ENCODE data around the gene SLC10A3.
A peak's percentile ranks its signal among the peaks of the same experiment; 100 is the strongest.

Gene SLC10A3

GRCh38 chrX:154490414-154491083 is at the start of gene SLC10A3:
SLC10A3 (minus strand) TSS chrX:154490629; CDS start chrX:154488940, 1,689 bp downstream.
- Histone ChIP-seq H3K36me3 (ENCODE audit: control insufficient read depth, insufficient read depth, low read length) (no peaks in the 10 kb centered on the region), H3K27me3 (ENCODE audit: control insufficient read depth, insufficient read depth, low read length) (no peaks in the 10 kb centered on the region), H3K4me1 (ENCODE audit: control insufficient read depth, insufficient read depth, low read length) (no peaks in the 10 kb centered on the region), H3K27ac (ENCODE audit: low read depth, low read length) (peak within 1 kb of the TSS; percentile 92), H3K4me3 (ENCODE audit: low read length) (peak within 1 kb of the TSS; percentile 79), H3K9ac (ENCODE audit: low read length) (peak within 1 kb of the TSS; percentile 77)

GRCh38 chrX:154539077-154539476 is 48.6 kb upstream of the SLC10A3 start:
- Histone ChIP-seq H3K27ac (ENCODE audit: low read depth, low read length) (no peak overlapping the region), H3K36me3 (ENCODE audit: control insufficient read depth, insufficient read depth, low read length) (no peaks in the 10 kb centered on the region), H3K4me3 (ENCODE audit: low read length) (no peak overlapping the region), H3K27me3 (ENCODE audit: control insufficient read depth, insufficient read depth, low read length) (peaks cover 2% of the 10 kb centered on the region), H3K9ac (ENCODE audit: low read length) (no peak overlapping the region), H3K4me1 (ENCODE audit: control insufficient read depth, insufficient read depth, low read length) (no peaks in the 10 kb centered on the region)

GRCh38 chrX:154535892-154536291 is 45.5 kb upstream of the SLC10A3 start:
- Histone ChIP-seq H3K27me3 (ENCODE audit: control insufficient read depth, insufficient read depth, low read length) (no peaks in the 10 kb centered on the region), H3K4me3 (ENCODE audit: low read length) (no peak overlapping the region), H3K36me3 (ENCODE audit: control insufficient read depth, insufficient read depth, low read length) (peaks cover 3% of the 10 kb centered on the region), H3K27ac (ENCODE audit: low read depth, low read length) (no peak overlapping the region), H3K4me1 (ENCODE audit: control insufficient read depth, insufficient read depth, low read length) (no peaks in the 10 kb centered on the region), H3K9ac (ENCODE audit: low read length) (no peak overlapping the region)

- H3K4me1 ChIP-seq (ENCODE audit: control insufficient read depth, insufficient read depth, low read length), result no peaks in the 10 kb centered on the region
- H3K27ac ChIP-seq (ENCODE audit: low read depth, low read length), result peak overlapping the region; percentile 1
- H3K9ac ChIP-seq (ENCODE audit: low read length), result no peak overlapping the region
- H3K27me3 ChIP-seq (ENCODE audit: control insufficient read depth, insufficient read depth, low read length), result no peaks in the 10 kb centered on the region
- peaks cover 3% of the 10 kb centered on the region for H3K36me3 ChIP-seq (ENCODE audit: control insufficient read depth, insufficient read depth, low read length)
- no peak overlapping the region for H3K4me3 ChIP-seq (ENCODE audit: low read length)
Observed at GRCh38 chrX:154534526-154535322, 44.3 kb upstream of the SLC10A3 start.

GRCh38 chrX:154532690-154533089 is 42.3 kb upstream of the SLC10A3 start:
- H3K9ac ChIP-seq (ENCODE audit: low read length), result no peak overlapping the region
- no peaks in the 10 kb centered on the region for H3K4me1 ChIP-seq (ENCODE audit: control insufficient read depth, insufficient read depth, low read length)
- H3K36me3 ChIP-seq (ENCODE audit: control insufficient read depth, insufficient read depth, low read length), result peaks cover 3% of the 10 kb centered on the region
- H3K4me3 ChIP-seq (ENCODE audit: low read length), result no peak overlapping the region
- H3K27me3 ChIP-seq (ENCODE audit: control insufficient read depth, insufficient read depth, low read length), result peaks cover 3% of the 10 kb centered on the region
- H3K27ac ChIP-seq (ENCODE audit: low read depth, low read length), result no peak overlapping the region

- H3K36me3 ChIP-seq (ENCODE audit: control insufficient read depth, insufficient read depth, low read length), result peaks cover 3% of the 10 kb centered on the region
- peaks cover 3% of the 10 kb centered on the region for H3K4me1 ChIP-seq (ENCODE audit: control insufficient read depth, insufficient read depth, low read length)
- no peak overlapping the region for H3K9ac ChIP-seq (ENCODE audit: low read length)
- H3K27ac ChIP-seq (ENCODE audit: low read depth, low read length), result no peak overlapping the region
- peaks cover 3% of the 10 kb centered on the region for H3K27me3 ChIP-seq (ENCODE audit: control insufficient read depth, insufficient read depth, low read length)
- H3K4me3 ChIP-seq (ENCODE audit: low read length), result no peak overlapping the region
Observed at GRCh38 chrX:154531626-154532025, 41.2 kb upstream of the SLC10A3 start.

GRCh38 chrX:154530286-154530685 is 39.9 kb upstream of the SLC10A3 start:
- Histone ChIP-seq H3K4me1 (ENCODE audit: control insufficient read depth, insufficient read depth, low read length) (peaks cover 3% of the 10 kb centered on the region), H3K27me3 (ENCODE audit: control insufficient read depth, insufficient read depth, low read length) (peaks cover 3% of the 10 kb centered on the region), H3K4me3 (ENCODE audit: low read length) (no peak overlapping the region), H3K36me3 (ENCODE audit: control insufficient read depth, insufficient read depth, low read length) (peaks cover 3% of the 10 kb centered on the region), H3K9ac (ENCODE audit: low read length) (no peak overlapping the region), H3K27ac (ENCODE audit: low read depth, low read length) (no peak overlapping the region)

GRCh38 chrX:154529206-154529612 is 38.8 kb upstream of the SLC10A3 start:
- Histone ChIP-seq H3K27me3 (ENCODE audit: control insufficient read depth, insufficient read depth, low read length) (peaks cover 3% of the 10 kb centered on the region), H3K36me3 (ENCODE audit: control insufficient read depth, insufficient read depth, low read length) (peaks cover 3% of the 10 kb centered on the region), H3K9ac (ENCODE audit: low read length) (no peak overlapping the region), H3K27ac (ENCODE audit: low read depth, low read length) (no peak overlapping the region), H3K4me3 (ENCODE audit: low read length) (no peak overlapping the region), H3K4me1 (ENCODE audit: control insufficient read depth, insufficient read depth, low read length) (peaks cover 3% of the 10 kb centered on the region)

GRCh38 chrX:154526901-154527675 is 36.7 kb upstream of the SLC10A3 start:
- Histone ChIP-seq H3K4me1 (ENCODE audit: control insufficient read depth, insufficient read depth, low read length) (peaks cover 3% of the 10 kb centered on the region), H3K4me3 (ENCODE audit: low read length) (peak overlapping the region; percentile 49), H3K36me3 (ENCODE audit: control insufficient read depth, insufficient read depth, low read length) (no peaks in the 10 kb centered on the region), H3K27me3 (ENCODE audit: control insufficient read depth, insufficient read depth, low read length) (peaks cover 3% of the 10 kb centered on the region), H3K27ac (ENCODE audit: low read depth, low read length) (peak overlapping the region; percentile 80), H3K9ac (ENCODE audit: low read length) (peak overlapping the region; percentile 3)

GRCh38 chrX:154525606-154526490 is 35.4 kb upstream of the SLC10A3 start:
- H3K27ac ChIP-seq (ENCODE audit: low read depth, low read length), result no peak overlapping the region
- no peak overlapping the region for H3K9ac ChIP-seq (ENCODE audit: low read length)
- H3K36me3 ChIP-seq (ENCODE audit: control insufficient read depth, insufficient read depth, low read length), result no peaks in the 10 kb centered on the region
- peaks cover 3% of the 10 kb centered on the region for H3K27me3 ChIP-seq (ENCODE audit: control insufficient read depth, insufficient read depth, low read length)
- H3K4me1 ChIP-seq (ENCODE audit: control insufficient read depth, insufficient read depth, low read length), result peaks cover 3% of the 10 kb centered on the region
- H3K4me3 ChIP-seq (ENCODE audit: low read length), result no peak overlapping the region

GRCh38 chrX:154519389-154519788 is 29.0 kb upstream of the SLC10A3 start:
- Histone ChIP-seq H3K27ac (ENCODE audit: low read depth, low read length) (no peak overlapping the region), H3K27me3 (ENCODE audit: control insufficient read depth, insufficient read depth, low read length) (peaks cover 4% of the 10 kb centered on the region), H3K9ac (ENCODE audit: low read length) (no peak overlapping the region), H3K4me3 (ENCODE audit: low read length) (no peak overlapping the region), H3K4me1 (ENCODE audit: control insufficient read depth, insufficient read depth, low read length) (peaks cover 7% of the 10 kb centered on the region), H3K36me3 (ENCODE audit: control insufficient read depth, insufficient read depth, low read length) (no peaks in the 10 kb centered on the region)
